Panc1 (cell line): Measurements from ENCODE around the gene COG2. TPM values are rescaled to one million over a fixed set of nuclear protein-coding genes. Genes with fewer than 3 reads are reported as not detected.

ENCODE experiments used
- ATAC-seq: fragments of 200-7000 bp; cut with Tn5 transposase; 2 replicates; pipeline ENCODE4 v1.9.1; 2020; ENCODE audit warnings: mild to moderate bottlenecking, moderate library complexity
- BruUV-seq: library from RNA; stranded (reverse); fragments of 400-500 nt; replicated peaks from 2 replicates; lab custom pipeline; 2021; lab: Mats Ljungman, UMichigan
- CTCF ChIA-PET: fragments of 300-600 bp; sonication (Branson Sonifier 250); formaldehyde crosslinking; loops from one replicate; lab custom pipeline; 2022; ENCODE audit warnings: antibody characterized with exemption; lab: Charles Lee
- POLR2A ChIA-PET: fragments of 300-600 bp; sonication (Branson Sonifier 250); formaldehyde crosslinking; loops from one replicate; lab custom pipeline; 2022; ENCODE audit warnings: antibody characterized with exemption; lab: Charles Lee
- DNase-seq: peaks from one replicate; pipeline ENCODE4 v3.0.0-alpha.2; 2010; ENCODE audit warnings: low read depth, low spot score
- H3K27ac ChIP-seq: 2 replicates; pipeline ENCODE4 v1.5.1; 2011; ENCODE audit warnings: mild to moderate bottlenecking, low read length, inconsistent platforms
- H3K27me3 ChIP-seq: fragments of 200-500 bp; sonication (Bioruptor generic); 2 replicates; pipeline ENCODE4 v1.6.0; 2014; ENCODE audit warnings: low read length, inconsistent platforms; ENCODE audit not compliant: control insufficient read depth, insufficient read depth
- H3K36me3 ChIP-seq: fragments of 200-500 bp; sonication (Bioruptor generic); 2 replicates; pipeline ENCODE4 v1.5.1; 2014; ENCODE audit warnings: inconsistent platforms, mild to moderate bottlenecking, low read length, moderate library complexity; ENCODE audit not compliant: control insufficient read depth, insufficient read depth
- H3K4me1 ChIP-seq: 2 replicates; pipeline ENCODE4 v1.5.1; 2011; ENCODE audit warnings: inconsistent platforms, mild to moderate bottlenecking, low read length, moderate library complexity; ENCODE audit not compliant: control insufficient read depth, insufficient read depth
- H3K4me3 ChIP-seq, 2 experiments: 2 replicates each; pipeline ENCODE4 v1.5.1; 2011 to 2012; ENCODE audit warnings: low read depth in 2 of 2, low read length in 2 of 2, mild to moderate bottlenecking in 2 of 2, inconsistent platforms in 1 of 2, moderate library complexity in 1 of 2
- H3K9me3 ChIP-seq: fragments of 200-500 bp; sonication (Bioruptor generic); 2 replicates; pipeline ENCODE4 v1.5.1; 2014; ENCODE audit warnings: low read depth, mild to moderate bottlenecking, inconsistent platforms, low read length, moderate library complexity; ENCODE audit not compliant: control insufficient read depth, insufficient read depth
- CTCF ChIP-seq: fragments of 450-650 bp; IDR thresholded peaks from 2 replicates; pipeline ENCODE4 v1.5.1; 2017; ENCODE audit warnings: mild to moderate bottlenecking
- POLR2AphosphoS5 ChIP-seq: IDR thresholded peaks from 2 replicates; pipeline ENCODE4 v1.6.1; 2012; ENCODE audit warnings: mild to moderate bottlenecking, low read depth, low read length, moderate library complexity
- REST ChIP-seq, 2 experiments: IDR thresholded peaks; 2 replicates each; pipeline ENCODE4 v1.6.1; 2011 to 2012; ENCODE audit warnings: low read depth in 2 of 2, control low read depth in 1 of 2, low read length in 1 of 2, mild to moderate bottlenecking in 1 of 2, moderate library complexity in 1 of 2; ENCODE audit not compliant: insufficient read depth in 1 of 2
- SIN3A ChIP-seq: IDR thresholded peaks from 2 replicates; pipeline ENCODE4 v1.6.1; 2012; ENCODE audit warnings: low read depth, mild to moderate bottlenecking, low read length, moderate library complexity, borderline replicate concordance; ENCODE audit not compliant: insufficient read depth
- TCF7L2 ChIP-seq: IDR thresholded peaks from 2 replicates; pipeline ENCODE4 v1.6.1; 2011; ENCODE audit warnings: mild to moderate bottlenecking, low read depth, low read length, inconsistent platforms
- in situ Hi-C: cut with HindIII; loops from 2 replicates; pipeline ENCODE4 v1.10.0; 2016; ENCODE audit warnings: low sequenced_read_pairs, low pct_unique_long_range_greater_than_20kb
- intact Hi-C: fragments of 100-400 bp; cut with micrococcal nuclease; formaldehyde crosslinking; loops from one replicate; pipeline ENCODE4 v1.10.0; 2022; ENCODE audit not compliant: unreplicated experiment
- total RNA-seq: library from RNA; stranded (reverse); gene quantifications from one replicate; pipeline ENCODE4 v1.2.1, GENCODE V29; 2021; ENCODE audit not compliant: unreplicated experiment

Gene COG2
- total RNA-seq, 1 experiment from 2014 or later, result 20.5 TPM

- no TSS peak for BruUV-seq
- H3K9me3 ChIP-seq, result no peaks in the 10 kb centered on the region
- 0 out of 2 replicates have a peak, but pooled peaks cover 2% of the 10 kb centered on the region for H3K27me3 ChIP-seq
- ChIA-PET CTCF (no interaction called here), POLR2A (no interaction called here)
- no peak overlapping the region for H3K4me3 ChIP-seq
- in situ Hi-C loops (no loop called here), intact Hi-C loops (no loop called here)
- H3K4me1 ChIP-seq, result no peaks in the 10 kb centered on the region
- TF ChIP-seq POLR2AphosphoS5, result no peak
- TF ChIP-seq REST (IDR thresholded peaks at IDR 0.05; ENCODE audit: insufficient read depth in 1 of 2, low read depth in 2 of 2, low read length in 1 of 2), result no peak
- no peaks in the 10 kb centered on the region for H3K36me3 ChIP-seq
- no peak overlapping the region for H3K27ac ChIP-seq
- DNase-seq, result no peak
- no peak; the same call in 1 of the 2 replicates for ATAC-seq
These were observed 86.6 kb downstream of the COG2 start for GRCh38 chr1:230728710-230729392.

GRCh38 chr1:230730977-230731376 lies 88.7 kb downstream of the COG2 start:
- no peak for DNase-seq
- no peaks in the 10 kb centered on the region for H3K4me1 ChIP-seq
- no peaks in the 10 kb centered on the region for H3K36me3 ChIP-seq
- H3K9me3 ChIP-seq, result no peaks in the 10 kb centered on the region
- ChIA-PET CTCF (no interaction called here), POLR2A (no interaction called here)
- no peak overlapping the region for H3K27ac ChIP-seq
- no peak for TF ChIP-seq REST (IDR thresholded peaks at IDR 0.05; ENCODE audit: insufficient read depth in 1 of 2, low read depth in 2 of 2, low read length in 1 of 2)
- no peak for TF ChIP-seq SIN3A
- no peaks in the 10 kb centered on the region for H3K27me3 ChIP-seq
- ATAC-seq, result no peak
- intact Hi-C loops (no loop called here), in situ Hi-C loops (no loop called here)
- no peak overlapping the region for H3K4me3 ChIP-seq
- BruUV-seq, result no TSS peak

- Histone ChIP-seq H3K9me3 (no peaks in the 10 kb centered on the region), H3K27me3 (peaks cover 3% of the 10 kb centered on the region; the same call in 1 of the 2 replicates), H3K36me3 (no peaks in the 10 kb centered on the region), H3K4me3 (no peak overlapping the region), H3K4me1 (no peaks in the 10 kb centered on the region), H3K27ac (no peak overlapping the region)
- BruUV-seq, result no TSS peak
- POLR2A ChIA-PET, result no interaction called here
- ATAC-seq, result no peak
- DNase-seq, result no peak
- intact Hi-C loops (no loop called here), in situ Hi-C loops (no loop called here)
- no peak for TF ChIP-seq CTCF
- no peak for TF ChIP-seq SIN3A
- no peak for TF ChIP-seq REST (IDR thresholded peaks at IDR 0.05; ENCODE audit: insufficient read depth in 1 of 2, low read depth in 2 of 2, low read length in 1 of 2)
- TF ChIP-seq TCF7L2, result no peak
- TF ChIP-seq POLR2AphosphoS5, result no peak
- CTCF ChIA-PET, result no interaction called here
These were observed 93.2 kb downstream of the COG2 start for GRCh38 chr1:230735447-230735846.
